GM06990 (cell line): ENCODE results near the gene KLHL21.

Experiments
- DNase-seq: peaks from one replicate; pipeline ENCODE4 v3.0.0-alpha.2; 2011; ENCODE audit not compliant: insufficient read length; ENCODE audit errors: extremely low read depth
- H3K27me3 ChIP-seq: replicated peaks from 2 replicates; pipeline ENCODE4 v1.6.0; 2011; ENCODE audit warnings: low read length; ENCODE audit not compliant: control insufficient read depth, insufficient read depth
- H3K36me3 ChIP-seq: 2 replicates; pipeline ENCODE4 v1.5.1; 2011; ENCODE audit warnings: low read length; ENCODE audit not compliant: control insufficient read depth, insufficient read depth
- H3K4me3 ChIP-seq: replicated peaks from 2 replicates; pipeline ENCODE4 v1.5.1; 2011; ENCODE audit warnings: low read depth, mild to moderate bottlenecking, control low read depth, low read length
- TF ChIP-seq, protein P1 (sequence below): IDR thresholded peaks from 2 replicates; pipeline ENCODE4 v1.5.1; 2011; ENCODE audit warnings: low read length, control low read depth, mild to moderate bottlenecking, inconsistent platforms; ENCODE audit not compliant: insufficient read depth, poor library complexity, severe bottlenecking

Gene KLHL21

DNA sequence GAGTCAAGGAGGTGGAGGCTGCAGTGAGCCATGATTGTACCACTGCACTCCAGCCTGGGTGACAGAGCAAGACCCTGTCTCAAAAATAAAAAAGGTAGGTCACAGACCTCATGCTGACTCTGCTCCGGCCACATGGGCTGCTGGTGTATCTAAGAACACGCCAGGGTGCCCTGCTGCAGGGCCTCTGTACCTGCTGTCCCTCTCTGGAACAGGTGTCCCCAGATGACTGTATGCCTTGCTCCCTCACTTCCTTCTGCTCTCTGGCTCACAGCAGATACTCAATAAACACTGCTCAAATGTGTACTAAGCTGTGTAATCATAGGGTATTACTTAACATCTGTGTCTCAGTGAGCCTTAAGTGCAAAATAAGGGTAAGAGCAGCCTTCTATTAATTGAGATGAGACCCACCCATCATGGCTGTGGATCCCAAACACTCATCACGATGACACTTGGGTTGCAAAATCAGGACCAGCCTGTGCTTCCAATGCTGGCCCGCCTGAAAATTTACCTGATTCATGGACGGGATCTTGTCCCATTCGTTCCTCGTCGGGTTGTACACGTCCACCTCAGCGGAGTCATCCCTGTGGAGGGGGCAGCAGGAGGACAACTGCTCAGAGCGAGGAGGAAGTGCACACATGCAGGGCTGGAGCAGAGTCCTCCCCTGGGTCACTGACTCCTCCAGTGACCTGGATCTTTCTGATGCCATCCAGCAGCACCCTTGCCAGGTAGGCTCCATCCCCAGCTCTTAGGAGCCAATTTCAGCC, 7.5 kb downstream of the KLHL21 start:
- Histone ChIP-seq H3K4me3 (no peak overlapping the region), H3K27me3 (no peaks in the 10 kb centered on the region), H3K36me3 (peaks cover 31% of the 10 kb centered on the region)
- TF ChIP-seq, protein P1, sequence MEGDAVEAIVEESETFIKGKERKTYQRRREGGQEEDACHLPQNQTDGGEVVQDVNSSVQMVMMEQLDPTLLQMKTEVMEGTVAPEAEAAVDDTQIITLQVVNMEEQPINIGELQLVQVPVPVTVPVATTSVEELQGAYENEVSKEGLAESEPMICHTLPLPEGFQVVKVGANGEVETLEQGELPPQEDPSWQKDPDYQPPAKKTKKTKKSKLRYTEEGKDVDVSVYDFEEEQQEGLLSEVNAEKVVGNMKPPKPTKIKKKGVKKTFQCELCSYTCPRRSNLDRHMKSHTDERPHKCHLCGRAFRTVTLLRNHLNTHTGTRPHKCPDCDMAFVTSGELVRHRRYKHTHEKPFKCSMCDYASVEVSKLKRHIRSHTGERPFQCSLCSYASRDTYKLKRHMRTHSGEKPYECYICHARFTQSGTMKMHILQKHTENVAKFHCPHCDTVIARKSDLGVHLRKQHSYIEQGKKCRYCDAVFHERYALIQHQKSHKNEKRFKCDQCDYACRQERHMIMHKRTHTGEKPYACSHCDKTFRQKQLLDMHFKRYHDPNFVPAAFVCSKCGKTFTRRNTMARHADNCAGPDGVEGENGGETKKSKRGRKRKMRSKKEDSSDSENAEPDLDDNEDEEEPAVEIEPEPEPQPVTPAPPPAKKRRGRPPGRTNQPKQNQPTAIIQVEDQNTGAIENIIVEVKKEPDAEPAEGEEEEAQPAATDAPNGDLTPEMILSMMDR, result no peak
- no peak for DNase-seq

DNA sequence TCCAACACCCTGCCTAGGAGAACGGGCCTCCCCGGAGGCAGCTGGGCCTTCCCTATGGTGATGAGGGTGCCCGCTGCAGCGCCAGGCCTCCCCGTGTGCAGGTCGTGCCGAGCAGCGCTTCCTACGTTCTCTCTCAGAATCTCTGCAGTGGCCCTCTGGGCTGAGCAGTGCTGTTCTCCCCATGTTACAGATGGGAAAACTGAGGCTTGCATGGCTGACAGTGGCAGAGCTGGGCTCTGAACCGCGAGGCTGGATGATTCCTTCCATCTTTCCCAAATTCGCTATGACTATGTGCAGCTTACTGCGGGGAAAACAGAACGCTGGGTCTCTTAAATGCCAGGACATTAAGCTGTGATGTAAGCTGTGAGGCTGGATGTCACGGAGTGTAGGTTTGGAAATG, 8.9 kb downstream of the KLHL21 start:
- DNase-seq, result no peak
- Histone ChIP-seq H3K27me3 (no peaks in the 10 kb centered on the region), H3K4me3 (no peak overlapping the region), H3K36me3 (peaks cover 39% of the 10 kb centered on the region)
- TF ChIP-seq, protein P1, result no peak

DNA sequence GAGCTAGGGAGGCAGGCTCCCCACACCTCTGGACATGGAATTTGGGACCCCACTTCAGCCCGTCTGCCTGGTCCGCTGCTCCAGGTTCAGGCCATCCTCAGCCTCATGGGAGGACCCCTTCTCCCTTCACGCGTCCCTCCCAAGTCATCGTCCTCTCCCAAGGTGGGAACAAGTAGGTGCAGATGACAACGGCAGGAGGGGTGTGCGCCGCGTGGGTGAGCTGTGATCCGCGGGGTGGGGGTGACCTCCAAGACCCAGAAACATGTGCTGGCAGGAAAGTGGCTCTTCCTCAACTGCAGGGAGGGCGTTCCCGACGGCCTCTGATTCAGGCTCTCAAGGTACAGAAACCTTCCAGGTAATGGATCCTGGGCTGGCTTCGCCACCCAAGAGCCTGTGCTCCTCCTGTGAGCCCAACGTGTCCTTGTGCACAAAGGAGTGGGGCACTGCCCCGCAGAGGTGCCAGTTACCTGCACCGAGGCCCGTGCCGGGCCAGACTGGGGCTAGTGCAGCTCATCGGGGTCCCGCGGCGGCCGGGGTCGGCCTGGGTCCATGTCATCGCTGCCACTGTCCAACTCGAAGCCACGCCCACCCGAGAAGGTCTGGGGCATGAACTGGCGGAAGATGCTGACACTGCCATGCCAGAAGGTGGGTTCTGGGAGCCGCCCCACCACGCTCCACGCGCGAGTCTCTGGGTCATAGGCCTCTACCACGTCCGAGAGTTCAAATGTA, 9.6 kb downstream of the KLHL21 start:
- H3K27me3 ChIP-seq, result no peaks in the 10 kb centered on the region
- H3K4me3 ChIP-seq, result no peak overlapping the region
- DNase-seq, result no peak
- H3K36me3 ChIP-seq, result peaks cover 41% of the 10 kb centered on the region
- TF ChIP-seq, protein P1, result no peak

DNA sequence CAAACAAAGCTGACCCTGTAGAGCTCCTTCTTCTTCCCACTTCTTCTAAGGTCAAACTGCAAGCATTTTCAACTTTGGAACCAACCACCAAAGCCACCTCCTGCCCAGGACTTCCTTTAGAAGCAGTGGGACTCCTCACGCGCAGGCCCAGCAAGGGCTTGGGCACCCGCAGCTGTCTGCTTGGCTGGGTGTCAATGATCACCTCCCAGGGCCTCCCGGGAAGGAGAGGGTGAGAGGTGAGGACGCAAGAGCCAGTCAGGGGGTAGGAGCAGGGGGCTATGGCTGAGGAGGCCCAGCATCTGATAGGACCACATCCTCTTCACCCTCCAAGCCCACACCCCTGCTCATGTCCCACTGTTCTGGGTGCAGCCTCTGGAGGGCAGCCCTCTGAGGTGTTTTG, 10.2 kb downstream of the KLHL21 start:
- Histone ChIP-seq H3K36me3 (peaks cover 45% of the 10 kb centered on the region), H3K4me3 (no peak overlapping the region), H3K27me3 (no peaks in the 10 kb centered on the region)
- TF ChIP-seq, protein P1, result no peak
- DNase-seq, result no peak

DNA sequence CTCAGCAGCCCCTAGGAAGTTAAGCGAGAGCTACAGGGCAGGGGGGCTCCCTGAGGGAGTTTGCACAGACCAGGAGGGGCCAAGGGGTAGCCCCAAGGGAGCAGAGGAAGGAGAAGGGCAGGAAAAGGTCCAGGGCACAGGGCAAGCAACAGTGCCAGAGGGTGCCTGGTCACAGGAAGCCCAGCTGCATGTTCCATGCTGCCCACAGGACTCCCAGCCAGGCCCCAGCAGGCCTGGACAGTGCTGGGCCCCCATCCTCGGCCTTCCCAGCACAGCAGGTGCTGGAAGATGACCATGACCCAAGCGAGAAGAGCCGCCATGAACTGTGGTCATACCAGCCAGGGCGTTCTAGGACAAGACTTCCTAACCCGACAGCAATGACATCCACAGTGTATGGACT, 11.0 kb downstream of the KLHL21 start:
- H3K27me3 ChIP-seq, result no peaks in the 10 kb centered on the region
- H3K36me3 ChIP-seq, result peaks cover 47% of the 10 kb centered on the region

More for the DNA sequence above, 11.0 kb downstream of the KLHL21 start:
- H3K4me3 ChIP-seq, result no peak overlapping the region
- TF ChIP-seq, protein P1, result no peak
- DNase-seq, result no peak
